NCI-H2171 (cell line): Measurements from ENCODE around the gene APEX1.

Experiments
- DNase-seq: peaks from one replicate; lab custom pipeline; 2025; lab: John Stamatoyannopoulos, UW

The APEX1 gene

GRCh38 chr14:20454516-20455354, at the start of gene APEX1, which contains the start of gene OSGEP:
TSS of gene APEX1 (plus strand) at chr14:20455226. CDS start at chr14:20455646, 420 bp downstream.
TSS of gene OSGEP (minus strand) at chr14:20454812. CDS start at chr14:20454683, 129 bp downstream.
- DNase-seq, result peak; percentile 100

GRCh38 chr14:20409226-20409625, 45.8 kb upstream of the APEX1 start:
- no peak for DNase-seq

GRCh38 chr14:20412411-20412810, 42.6 kb upstream of the APEX1 start:
- DNase-seq, result no peak

- peak; percentile 91 for DNase-seq
Observed at GRCh38 chr14:20412876-20413743, 41.9 kb upstream of the APEX1 start, which contains the start of gene TEP1. TSS of gene TEP1 (minus strand) at chr14:20413501. CDS start at chr14:20408439, 5,062 bp downstream.

GRCh38 chr14:20413744-20414082, 41.3 kb upstream of the APEX1 start:
- peak; percentile 5 for DNase-seq

- DNase-seq, result peak; percentile 12
Observed at GRCh38 chr14:20415782-20416206, 39.2 kb upstream of the APEX1 start.

GRCh38 chr14:20416223-20416622, 38.8 kb upstream of the APEX1 start:
- no peak for DNase-seq

GRCh38 chr14:20417250-20418186, 37.5 kb upstream of the APEX1 start:
- peak; percentile 13 for DNase-seq

- no peak for DNase-seq
Observed at GRCh38 chr14:20418501-20418909, 36.5 kb upstream of the APEX1 start.

GRCh38 chr14:20419419-20419818, 35.6 kb upstream of the APEX1 start:
- no peak for DNase-seq

GRCh38 chr14:20421267-20421666, 33.8 kb upstream of the APEX1 start:
- no peak for DNase-seq

GRCh38 chr14:20422886-20423285, 32.1 kb upstream of the APEX1 start:
- DNase-seq, result no peak

- DNase-seq, result no peak
Observed at GRCh38 chr14:20424851-20425250, 30.2 kb upstream of the APEX1 start.

- no peak for DNase-seq
Observed at GRCh38 chr14:20427231-20428009, 27.6 kb upstream of the APEX1 start.

- DNase-seq, result no peak
Observed at GRCh38 chr14:20428010-20428365, 27.0 kb upstream of the APEX1 start.

- no peak for DNase-seq
Observed at GRCh38 chr14:20428802-20429201, 26.2 kb upstream of the APEX1 start.

GRCh38 chr14:20429801-20430669, 25.0 kb upstream of the APEX1 start:
- DNase-seq, result no peak

- peak; percentile 88 for DNase-seq
Observed at GRCh38 chr14:20434701-20435581, 20.1 kb upstream of the APEX1 start.
